Measurements from ENCODE around the gene MBTPS2.

Gene MBTPS2

DNA sequence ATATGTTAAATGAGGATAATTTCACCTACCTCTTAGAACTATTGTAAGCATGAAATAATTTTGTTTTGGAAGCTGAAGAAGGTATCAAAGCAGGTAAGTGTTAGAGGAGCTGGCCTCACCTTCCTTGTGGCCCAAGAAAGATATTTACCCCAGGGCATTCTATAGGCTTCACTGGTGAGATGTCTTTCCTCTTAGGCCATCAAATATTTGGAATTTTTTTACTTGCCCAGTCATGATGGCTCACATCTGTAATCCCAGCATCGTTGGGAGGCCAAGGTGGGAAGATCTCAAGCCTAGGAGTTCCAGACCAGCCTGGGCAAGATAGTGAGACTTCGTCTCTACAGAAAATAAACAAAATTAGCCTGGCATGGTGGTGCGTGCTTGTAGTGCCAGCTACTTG lies 95.0 kb downstream of the MBTPS2 start:
- Mint-ChIP-seq H3K27me3 (no peaks in the 10 kb centered on the region), H3K4me3 (no peak overlapping the region), H3K27ac (no peak overlapping the region), H3K36me3 (ENCODE audit: low read depth) (no peaks in the 10 kb centered on the region), H3K9me3 (peaks cover 2% of the 10 kb centered on the region), H3K4me1 (peaks cover 26% of the 10 kb centered on the region)
- DNase-seq (no peak), ATAC-seq (no peak)

Measured in activated naive CD8-positive, alpha-beta T cell treated with anti-CD3 and anti-CD28 coated beads, Interleukin-2, amount 50 U/mL, for 24 hours (primary cell).